ENCODE data around the gene BEST1.
A peak's percentile ranks its signal among the peaks of the same experiment; 100 is the strongest.
"Not testable (repeated sequence)": the region's sequence is repeated elsewhere in the genome, so short reads cannot be mapped to it uniquely, and the experiment has no call there.

BEST1 gene

DNA sequence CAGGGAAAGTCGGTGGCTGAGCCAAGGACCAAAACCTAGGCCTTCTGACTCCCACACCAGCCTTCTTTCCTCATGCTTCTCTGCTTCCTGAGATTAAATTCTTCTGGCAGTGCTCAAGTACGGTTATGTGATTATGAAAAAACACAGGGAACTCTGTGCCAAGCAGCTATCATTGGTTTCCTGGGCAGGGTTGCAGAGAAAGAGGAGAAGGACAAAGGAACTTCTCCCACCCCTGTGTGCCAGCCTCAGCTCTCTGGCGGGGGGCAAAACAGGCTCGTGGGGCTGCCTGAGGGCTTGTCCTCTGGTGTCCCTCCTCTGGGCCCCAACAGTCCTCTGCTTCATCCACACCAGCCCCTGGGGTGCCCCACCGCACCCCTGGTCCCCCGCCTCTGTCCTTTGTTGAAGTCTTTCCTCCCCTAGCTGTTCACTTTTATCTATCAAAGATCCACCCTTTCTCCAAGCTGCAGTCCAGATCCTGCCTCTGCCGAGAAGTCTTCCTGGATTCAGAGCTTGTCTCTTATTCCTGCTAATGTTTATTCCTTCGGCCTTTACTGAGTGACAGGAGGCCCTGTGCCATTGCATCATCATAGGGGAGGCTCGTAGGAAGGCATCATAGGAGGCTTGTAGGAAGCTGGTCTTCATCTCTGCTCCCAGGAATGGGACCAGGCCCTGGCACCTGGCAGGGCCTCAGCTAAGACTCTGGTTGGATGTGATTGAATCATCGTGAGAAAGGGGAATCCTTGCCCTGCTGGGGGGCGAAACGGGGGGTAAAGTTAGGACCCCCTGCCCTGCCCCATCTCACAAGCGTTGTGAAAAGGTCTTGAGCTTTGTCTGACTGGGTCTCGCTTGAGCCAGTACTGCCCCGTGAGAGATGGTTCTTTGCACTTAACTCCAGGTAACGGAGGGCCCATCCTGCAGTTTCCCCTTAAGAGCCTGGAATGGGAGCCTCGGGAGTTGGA is 28.8 kb downstream of the BEST1 start:
- peak; percentile 3 for DNase-seq

DNA sequence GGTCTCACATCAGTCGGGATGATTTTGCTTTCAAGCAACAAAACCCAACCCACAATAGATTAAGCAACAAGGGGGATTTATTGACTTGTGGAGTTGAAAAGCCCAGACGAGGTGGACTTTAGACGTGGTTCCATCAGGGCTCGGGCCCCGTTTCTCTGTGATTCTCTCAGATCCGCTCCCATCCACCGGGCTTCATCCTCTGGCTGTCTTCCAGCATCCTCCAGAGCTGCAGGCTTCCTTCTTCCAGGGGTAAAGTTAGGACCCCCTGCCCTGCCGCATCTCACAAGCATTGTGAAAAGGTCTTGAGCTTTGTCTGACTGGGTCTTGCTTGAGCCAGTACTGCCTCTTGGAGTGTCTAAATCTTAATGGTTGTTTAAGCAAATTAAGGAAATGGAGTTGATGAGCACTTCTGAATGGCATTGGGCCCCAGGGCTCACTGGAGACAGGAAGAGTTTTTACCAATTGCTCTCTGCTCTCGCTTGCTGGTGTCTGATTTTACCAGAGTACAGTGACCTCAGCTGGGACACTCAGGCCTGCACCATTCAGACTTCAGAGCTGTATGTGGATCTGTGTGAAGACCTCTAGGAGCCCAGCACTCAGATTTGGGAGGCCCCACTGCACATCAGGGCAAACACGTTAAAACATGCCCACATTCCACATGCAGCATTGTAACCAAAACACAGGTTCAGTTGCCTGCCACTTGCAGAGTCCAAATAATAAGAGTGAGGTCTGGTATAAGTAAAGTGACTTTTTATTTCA is 30.8 kb downstream of the BEST1 start:
- DNase-seq: no peak

DNA sequence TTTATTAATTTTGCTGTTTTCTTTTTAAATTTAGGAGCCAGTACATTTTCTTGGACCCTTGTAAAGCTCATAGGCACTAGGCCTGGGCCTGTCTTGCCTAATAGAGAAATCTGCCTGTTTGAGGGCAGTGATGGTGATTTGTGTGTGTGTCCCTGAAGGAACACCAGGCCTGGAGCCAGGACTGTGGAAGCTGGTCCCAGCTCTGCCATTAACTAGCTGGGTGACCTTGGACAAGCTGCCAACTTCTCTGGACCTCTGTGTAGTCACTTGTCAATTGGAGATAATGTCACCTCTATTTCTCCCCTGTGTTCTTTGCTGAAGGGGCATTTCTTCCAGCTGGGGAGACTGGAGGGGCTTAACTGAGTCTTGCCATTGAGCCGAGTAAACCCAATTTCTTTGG is 33.3 kb downstream of the BEST1 start:
- no peak for DNase-seq

DNA sequence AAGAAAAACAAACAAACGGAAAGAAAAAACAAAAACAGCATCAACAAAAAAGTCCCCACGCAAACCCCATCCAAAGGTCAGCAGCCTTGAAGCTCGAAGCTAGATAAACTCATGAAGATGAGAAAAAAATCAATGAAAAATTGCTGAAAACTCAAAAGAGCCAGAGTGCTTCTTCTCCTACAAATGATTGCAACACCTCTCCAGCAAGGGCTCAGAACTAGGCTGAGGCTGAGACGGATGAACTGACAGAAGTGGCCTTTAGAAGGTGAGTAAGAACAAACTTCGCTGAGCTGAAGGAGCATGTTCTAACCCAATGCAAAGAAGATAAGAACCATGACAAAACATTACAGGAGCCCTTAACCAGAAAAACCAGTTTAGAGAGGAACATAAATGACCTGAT is 35.7 kb downstream of the BEST1 start:
- DNase-seq: no peak

DNA sequence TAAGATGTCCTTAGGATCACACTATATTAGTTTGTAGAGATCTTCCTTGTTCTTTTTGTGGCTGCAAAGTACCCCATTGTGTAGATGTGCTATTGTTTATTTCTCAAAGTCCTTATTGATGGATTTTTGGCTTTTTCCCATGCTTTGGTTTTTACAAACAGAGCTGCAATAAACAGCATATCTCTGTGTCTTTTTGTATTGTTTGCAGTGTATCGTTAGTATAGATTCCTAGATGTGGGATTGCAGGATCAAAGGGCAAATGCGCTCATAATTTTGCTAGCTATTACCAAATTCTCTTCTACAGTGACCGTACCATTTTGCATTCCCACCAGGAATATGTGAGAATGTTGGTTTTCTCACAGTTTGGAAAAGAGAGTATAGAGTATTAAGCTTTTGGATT is 44.8 kb downstream of the BEST1 start:
- no peak for DNase-seq

DNA sequence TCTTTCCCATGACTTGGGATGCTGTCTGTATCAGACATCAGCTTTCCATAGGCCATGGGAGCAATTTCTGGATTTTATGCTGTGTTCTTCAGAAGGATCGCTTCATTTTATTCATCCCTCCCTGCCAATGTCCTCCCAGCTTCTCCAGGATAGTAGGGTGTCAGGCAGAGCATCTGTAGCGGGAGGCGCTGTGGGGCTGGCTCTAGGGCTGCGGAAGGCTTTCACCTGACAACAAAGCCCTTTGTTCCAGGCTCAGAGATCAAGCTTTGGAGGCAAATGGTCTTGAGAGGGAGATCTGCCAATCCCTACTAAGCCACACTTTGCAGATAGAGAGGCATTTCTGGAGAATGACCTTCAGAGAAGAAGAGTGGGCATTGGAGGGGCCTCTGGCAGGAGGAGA is 46.8 kb downstream of the BEST1 start:
- no peak for DNase-seq

DNA sequence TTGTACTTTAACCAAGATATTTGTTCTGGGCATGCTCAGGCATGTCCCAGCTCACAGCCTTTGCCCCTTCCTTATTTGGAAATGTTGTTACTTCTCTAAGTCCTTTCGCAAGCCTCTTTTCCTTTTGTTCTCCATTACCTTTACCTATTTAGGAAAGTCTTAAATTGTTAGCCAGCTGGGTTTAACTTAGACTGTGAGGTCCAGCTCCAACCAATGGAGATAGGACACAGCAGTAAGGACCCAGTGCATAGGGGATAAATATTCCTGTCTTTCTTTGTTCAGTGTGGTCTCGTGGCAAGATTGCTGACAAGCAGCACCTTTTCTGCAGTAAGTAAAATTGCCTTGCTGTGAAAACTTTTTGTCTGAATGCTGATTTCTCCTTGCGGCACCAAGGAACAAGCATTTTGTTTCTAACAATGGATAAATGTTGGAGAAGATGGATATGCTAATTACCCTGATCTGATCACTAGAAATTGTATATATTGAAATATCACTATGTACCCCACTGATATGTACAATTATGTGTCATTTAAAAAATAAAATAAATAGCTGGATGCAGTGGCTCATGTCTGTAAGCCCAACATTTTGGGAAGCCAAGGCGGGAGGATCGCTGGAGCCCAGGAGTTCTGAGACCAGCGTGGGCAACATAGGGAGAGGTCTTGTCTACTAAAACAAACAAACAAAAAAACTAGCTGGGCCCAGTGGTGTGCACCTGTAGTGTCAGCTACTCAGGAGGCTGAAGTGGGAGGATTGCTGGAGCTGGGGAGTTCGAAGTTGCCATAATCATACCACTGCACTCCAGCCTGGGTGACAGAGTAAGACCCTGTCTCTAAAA is 49.2 kb downstream of the BEST1 start:
- no peak for DNase-seq

DNA sequence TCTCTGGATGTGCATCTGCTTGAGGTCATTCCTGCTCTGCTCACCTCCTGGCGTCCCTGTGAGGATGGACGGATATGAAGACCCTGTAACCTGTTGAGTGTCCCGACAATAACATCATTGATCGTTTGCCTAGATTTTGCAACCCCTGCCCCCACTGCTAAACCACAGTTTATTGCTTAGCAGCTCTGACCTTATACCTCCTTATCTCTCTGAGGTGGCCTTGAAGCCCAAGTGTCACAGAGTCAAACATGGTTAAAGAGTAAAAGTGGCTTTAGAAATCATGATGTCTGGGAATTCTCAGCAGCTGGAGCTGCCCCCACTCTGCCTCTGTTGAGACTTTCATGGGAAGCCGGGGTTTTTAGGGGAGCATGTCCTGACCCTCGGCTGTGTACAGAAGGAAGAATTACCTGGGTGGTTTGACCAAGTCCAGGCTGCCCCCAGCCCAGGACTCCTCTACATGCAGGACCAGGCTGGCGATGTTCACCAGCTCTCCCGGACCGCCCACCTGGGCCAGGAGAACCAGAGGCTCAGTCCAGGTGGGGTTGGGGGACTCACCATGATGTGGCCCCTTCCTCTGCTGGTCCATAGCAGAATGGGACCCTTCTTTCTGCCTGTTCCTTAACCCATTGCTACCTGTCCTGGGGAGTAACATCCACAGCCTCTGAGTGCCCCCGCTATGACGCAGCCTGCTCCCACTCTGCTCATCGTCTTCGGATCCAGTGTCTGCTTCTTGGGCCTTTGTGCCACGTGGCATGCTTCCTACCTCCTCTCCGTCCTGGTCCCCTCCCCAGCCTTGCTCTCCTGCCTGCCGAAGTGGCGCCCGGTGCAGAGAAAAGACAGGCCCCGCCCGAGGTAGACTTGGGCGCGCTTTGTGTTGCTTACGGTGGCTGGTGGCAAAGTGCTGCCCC is 50.6 kb downstream of the BEST1 start:
- no peak for DNase-seq

DNA sequence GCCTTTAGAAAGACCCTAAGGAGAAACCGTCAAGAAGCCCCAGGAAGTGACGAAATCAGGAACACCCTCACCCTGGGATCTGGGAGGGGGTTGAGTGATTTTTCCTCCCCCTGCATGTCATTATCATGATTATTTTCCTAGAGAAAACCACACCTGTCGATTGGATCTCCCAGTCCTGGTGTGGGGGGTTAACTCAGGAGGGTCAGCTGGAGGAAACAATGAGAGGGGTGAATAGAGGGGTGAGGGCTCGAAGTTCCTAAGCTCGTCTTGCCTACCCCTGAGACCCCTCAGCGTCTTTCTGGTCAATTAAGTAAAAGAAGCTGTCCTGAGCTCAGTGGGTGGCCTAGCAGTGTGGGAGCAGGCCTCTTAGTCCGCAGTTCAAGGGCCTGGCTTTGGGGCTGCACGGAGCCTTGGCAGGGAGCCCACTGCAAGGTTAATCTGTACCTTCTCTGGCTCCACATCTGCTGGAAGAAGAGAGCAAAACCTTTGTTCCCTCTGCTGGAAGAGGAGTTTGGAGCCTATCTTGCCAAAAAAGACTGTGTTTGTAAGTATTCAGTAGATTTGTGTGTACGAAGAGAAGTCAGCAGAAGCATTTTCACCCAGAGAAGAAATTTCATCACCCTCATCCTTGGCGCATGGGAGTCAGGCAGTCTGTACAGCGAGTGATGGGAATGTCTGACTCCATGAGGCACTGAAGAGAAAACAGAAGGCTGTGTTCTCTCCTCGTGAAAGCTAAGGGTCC is 51.5 kb downstream of the BEST1 start:
- DNase-seq: no peak

DNA sequence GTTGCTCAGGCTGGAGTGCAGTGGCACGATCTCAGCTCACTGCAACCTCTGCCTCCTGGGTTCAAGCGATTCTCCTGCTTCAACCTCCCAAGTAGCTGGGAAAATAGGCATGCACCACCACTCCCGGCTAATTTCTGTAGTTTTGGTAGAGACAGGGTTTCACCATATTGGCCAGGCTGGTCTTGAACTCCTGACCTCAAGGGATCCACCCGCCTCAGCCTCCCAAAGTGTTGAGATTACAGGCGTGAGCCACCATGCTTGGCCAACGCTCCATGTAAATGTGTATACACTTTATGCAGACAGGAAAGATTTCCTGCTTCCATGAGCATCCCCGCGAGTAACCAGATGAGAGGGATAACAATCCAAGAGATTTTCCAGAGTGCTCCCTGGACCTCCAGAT is 52.1 kb downstream of the BEST1 start:
- DNase-seq: not testable (repeated sequence)

DNA sequence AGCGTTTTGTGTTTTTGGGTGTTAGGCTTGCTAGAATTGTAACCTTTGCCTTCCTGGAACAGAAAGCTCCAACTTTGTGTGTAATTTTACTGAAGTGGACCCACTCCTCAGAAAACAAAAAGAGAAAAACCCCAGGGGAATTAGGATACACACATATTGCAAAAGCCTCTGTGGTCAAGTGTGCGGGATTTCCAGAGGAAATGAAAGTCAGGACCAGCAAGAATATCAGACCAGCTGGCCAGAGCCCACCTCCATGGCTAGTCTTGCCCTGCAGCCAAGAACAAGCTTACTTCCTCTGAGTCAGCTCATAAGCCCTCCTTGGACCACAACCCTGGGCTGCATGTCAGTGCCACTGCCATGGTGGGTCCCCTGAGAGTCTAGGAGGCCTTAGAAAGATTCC is 54.3 kb downstream of the BEST1 start:
- DNase-seq: no peak

DNA sequence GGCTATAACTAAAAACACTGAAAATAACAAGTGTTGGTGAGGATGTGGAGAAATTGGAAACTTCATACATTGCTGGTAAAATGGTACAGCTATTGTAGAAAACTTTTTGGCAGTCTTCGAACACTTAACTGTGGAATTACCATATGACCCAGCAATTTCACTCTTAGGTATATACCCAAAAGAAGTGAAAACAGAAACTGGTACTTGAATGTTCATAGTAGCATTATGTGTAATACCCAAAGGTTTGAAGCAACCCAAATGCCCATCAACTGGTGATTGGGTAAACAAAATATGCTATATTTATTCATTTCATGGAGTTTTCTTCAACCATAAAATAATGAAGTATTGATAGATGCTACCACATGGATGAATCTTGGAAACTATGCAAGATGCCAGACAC is 58.0 kb downstream of the BEST1 start:
- DNase-seq: no peak

DNA sequence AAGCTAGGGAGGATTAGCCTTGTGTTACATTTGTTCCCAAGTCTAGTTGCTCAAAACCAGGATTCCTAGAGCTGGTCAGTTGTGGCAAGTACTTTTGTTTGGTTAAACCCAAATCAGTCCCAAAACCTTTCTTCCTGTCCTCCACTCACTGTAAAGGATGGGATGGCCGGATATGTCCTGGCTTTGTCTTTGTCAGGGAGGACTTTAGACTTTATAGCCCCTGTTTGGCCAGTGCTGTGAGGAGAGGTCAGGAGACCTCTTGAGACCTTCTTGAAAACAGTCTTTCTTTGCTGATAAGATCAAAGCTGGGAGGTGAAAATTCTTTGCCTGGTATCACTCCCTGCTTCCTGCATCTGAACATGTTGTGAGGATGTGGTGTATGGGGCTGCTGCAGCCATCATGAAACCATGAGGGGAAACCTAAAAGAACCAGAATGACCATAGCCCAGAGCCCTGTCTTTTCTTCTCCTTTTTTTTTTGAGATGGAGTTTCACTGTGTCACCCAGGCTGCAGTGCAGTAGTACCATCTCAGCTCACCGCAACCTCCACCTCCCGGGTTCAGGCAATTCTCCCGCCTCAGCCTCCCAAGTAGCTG is 60.9 kb downstream of the BEST1 start:
- DNase-seq: no peak

DNA sequence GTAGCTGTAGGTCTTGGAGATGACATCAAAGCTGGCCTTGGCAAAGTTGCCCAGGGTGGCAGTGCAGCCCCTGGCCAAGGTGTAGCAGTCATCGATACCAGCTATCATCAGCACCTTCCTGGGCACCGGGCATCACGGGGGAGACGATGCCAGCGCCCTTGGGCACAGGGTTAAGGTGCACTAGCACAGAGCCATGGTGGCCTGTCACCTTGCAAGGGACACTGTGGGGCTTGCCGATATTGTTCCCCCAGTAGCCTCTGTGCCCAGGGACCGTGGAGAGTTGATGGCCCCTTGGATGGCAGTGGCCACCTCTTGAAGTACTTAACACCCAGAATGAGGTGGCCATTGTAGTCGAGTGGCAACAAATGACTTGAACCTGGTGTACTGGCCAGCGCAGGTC is 61.7 kb downstream of the BEST1 start:
- DNase-seq: no peak

DNA sequence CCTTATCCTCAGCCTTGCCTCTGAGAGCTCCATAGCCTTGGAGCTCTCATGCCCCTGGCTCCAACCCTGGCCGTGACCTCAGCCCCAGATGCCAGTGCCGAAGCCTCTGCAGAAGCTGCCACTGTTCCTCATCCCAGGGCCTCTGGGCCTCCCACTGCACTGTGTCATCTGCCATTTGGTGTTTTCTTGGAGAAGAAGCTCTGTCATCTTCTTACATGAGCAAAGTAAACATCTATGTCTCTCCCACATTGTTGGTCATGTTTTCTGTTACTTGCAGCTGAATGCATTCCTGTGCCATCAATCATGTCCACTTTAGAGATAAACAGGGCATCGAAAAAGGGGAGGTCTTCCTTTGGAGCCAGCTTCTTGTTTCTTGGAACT is 62.3 kb downstream of the BEST1 start:
- DNase-seq: no peak

DNA sequence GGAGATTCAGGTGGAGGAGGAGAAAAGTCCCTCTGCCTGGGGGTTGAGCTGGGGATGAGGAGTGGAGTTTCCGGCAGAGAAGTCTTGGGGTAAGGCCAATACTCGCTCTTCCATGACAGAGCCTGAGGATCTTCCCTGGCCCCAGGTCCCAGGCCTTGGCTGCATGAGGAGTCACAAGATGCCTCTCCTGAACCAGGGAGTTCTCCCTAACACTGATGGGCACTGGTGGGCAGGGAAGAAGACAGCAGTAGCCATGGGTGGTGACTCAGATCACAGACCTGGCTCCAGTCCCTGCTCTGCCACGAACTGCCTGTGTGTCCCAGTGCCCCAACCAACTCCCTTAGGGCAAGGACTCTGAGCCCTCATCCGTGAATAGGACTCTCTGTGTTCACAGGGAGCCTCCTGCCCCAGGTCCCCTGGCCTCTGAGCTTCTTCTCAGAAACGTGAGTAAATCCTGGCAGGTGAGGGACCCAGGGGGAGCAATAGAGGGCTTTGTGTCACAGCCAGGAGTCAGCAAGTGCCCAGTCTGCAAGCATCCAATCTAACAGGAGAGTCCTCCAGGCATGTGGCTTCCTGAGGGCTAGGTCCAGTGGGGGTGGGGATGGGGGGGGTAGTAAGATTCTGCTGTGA is 62.8 kb downstream of the BEST1 start:
- no peak for DNase-seq
